Tibial nerve (tissue), 4 donors: ENCODE results near the gene PRIM1. TPM values are rescaled to one million over a fixed set of nuclear protein-coding genes. Genes with fewer than 3 reads are reported as not detected.

Source experiments
- DNase-seq, 2 donors: peaks; one replicate each; pipeline ENCODE4 v3.0.0-alpha.2; 2019; ENCODE audit warnings: low spot score in 2 of 2
- H3K27ac ChIP-seq, 4 donors: fragments of 200-600 bp; sonication (generic) in 3 of 4; one replicate each; pipeline ENCODE4 v1.5.1; 2017 to 2019; ENCODE audit warnings: mild to moderate bottlenecking in 1 of 4
- H3K27me3 ChIP-seq, 2 donors: fragments of 200-600 bp; sonication (generic) in 1 of 2; one replicate each; pipeline versions ENCODE4 v1.5.1 to v1.6.0; 2017 to 2019
- H3K36me3 ChIP-seq, 3 donors: fragments of 200-600 bp; sonication (generic); one replicate each; pipeline ENCODE4 v1.5.1; 2018 to 2019
- H3K4me1 ChIP-seq, 4 donors: fragments of 200-600 bp; sonication (generic) in 3 of 4; one replicate each; pipeline ENCODE4 v1.5.1; 2017 to 2019
- H3K4me3 ChIP-seq, 4 donors: fragments of 200-600 bp; sonication (generic) in 3 of 4; one replicate each; pipeline ENCODE4 v1.5.1; 2017 to 2019; ENCODE audit warnings: mild to moderate bottlenecking in 1 of 4, moderate library complexity in 1 of 4
- H3K9me3 ChIP-seq, 4 donors: fragments of 200-600 bp; sonication (generic) in 3 of 4; one replicate each; pipeline ENCODE4 v1.5.1; 2017 to 2019
- EP300 ChIP-seq, 2 donors: sonication (generic); formaldehyde crosslinking; IDR thresholded peaks; one replicate each; pipeline ENCODE4 v1.6.1; 2017; ENCODE audit warnings: antibody characterized with exemption in 2 of 2, mild to moderate bottlenecking in 1 of 2
- POLR2A ChIP-seq, 2 donors: fragments of 450-650 bp; IDR thresholded peaks; one replicate each; pipeline ENCODE4 v1.6.1; 2017; ENCODE audit warnings: antibody characterized with exemption in 2 of 2, mild to moderate bottlenecking in 2 of 2, moderate library complexity in 2 of 2
- WGBS, 2 donors: methylation state at CpG; one replicate each; pipeline ENCODE4 v1.1.5; 2018; 5-methylcytosine and 5-hydroxymethylcytosine counted together
- total RNA-seq, 4 donors: library from RNA; depleted of rRNA; stranded (reverse); fragments of >200 nt; gene quantifications; one replicate each; pipeline ENCODE4 v1.1.0, GENCODE V29; 2016
- TF ChIP-seq, protein P1 (sequence below), 5 experiments: fragments of 200-600 bp in 3 of 5; fragments of 450-650 bp in 2 of 5; sonication (generic) in 3 of 5; IDR thresholded peaks; one replicate each; pipeline ENCODE4 v1.5.1; 2016 to 2019; ENCODE audit warnings: antibody characterized with exemption in 5 of 5, mild to moderate bottlenecking in 3 of 5, moderate library complexity in 2 of 5

Gene PRIM1
- total RNA-seq, 4 donors from 2014 or later: 2.4 to 10.1 (median 6.1) TPM

DNA sequence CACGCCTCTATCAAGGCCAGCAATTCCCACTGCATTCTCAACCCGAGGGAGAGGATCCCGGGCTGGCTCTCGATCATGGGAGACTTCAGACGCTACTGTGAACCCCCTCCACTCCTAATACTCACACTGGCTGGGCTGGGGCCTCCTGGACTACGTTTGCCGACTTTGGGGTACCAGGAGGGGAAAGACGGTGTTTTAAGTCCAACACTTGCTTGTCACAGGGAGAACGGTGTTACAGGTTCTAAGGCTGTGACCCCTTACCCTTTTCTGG lies 27.5 kb downstream of the PRIM1 start:
- no peaks in the 10 kb centered on the region for H3K27me3 ChIP-seq
- TF ChIP-seq, protein P1, sequence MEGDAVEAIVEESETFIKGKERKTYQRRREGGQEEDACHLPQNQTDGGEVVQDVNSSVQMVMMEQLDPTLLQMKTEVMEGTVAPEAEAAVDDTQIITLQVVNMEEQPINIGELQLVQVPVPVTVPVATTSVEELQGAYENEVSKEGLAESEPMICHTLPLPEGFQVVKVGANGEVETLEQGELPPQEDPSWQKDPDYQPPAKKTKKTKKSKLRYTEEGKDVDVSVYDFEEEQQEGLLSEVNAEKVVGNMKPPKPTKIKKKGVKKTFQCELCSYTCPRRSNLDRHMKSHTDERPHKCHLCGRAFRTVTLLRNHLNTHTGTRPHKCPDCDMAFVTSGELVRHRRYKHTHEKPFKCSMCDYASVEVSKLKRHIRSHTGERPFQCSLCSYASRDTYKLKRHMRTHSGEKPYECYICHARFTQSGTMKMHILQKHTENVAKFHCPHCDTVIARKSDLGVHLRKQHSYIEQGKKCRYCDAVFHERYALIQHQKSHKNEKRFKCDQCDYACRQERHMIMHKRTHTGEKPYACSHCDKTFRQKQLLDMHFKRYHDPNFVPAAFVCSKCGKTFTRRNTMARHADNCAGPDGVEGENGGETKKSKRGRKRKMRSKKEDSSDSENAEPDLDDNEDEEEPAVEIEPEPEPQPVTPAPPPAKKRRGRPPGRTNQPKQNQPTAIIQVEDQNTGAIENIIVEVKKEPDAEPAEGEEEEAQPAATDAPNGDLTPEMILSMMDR (IDR thresholded peaks at IDR 0.05): no peak
- TF ChIP-seq POLR2A (IDR thresholded peaks at IDR 0.05): no peak
- TF ChIP-seq EP300 (IDR thresholded peaks at IDR 0.05): no peak
- DNase-seq: peak in 1 of 2 donors; percentile 21
- H3K27ac ChIP-seq: peak overlapping the region; percentile 80 to 97 (median 92)
- H3K4me3 ChIP-seq: peak overlapping the region; percentile 65 to 95 (median 76)
- peaks cover 0 to 27% (median 0%) of the 10 kb centered on the region in 3 donors for H3K36me3 ChIP-seq
- no peaks in the 10 kb centered on the region for H3K9me3 ChIP-seq
- WGBS, 2 donors: 0 to 1% methylated on average over 9 of the region's 9 CpGs
- H3K4me1 ChIP-seq: peaks cover 0 to 49% (median 44%) of the 10 kb centered on the region in 4 donors

DNA sequence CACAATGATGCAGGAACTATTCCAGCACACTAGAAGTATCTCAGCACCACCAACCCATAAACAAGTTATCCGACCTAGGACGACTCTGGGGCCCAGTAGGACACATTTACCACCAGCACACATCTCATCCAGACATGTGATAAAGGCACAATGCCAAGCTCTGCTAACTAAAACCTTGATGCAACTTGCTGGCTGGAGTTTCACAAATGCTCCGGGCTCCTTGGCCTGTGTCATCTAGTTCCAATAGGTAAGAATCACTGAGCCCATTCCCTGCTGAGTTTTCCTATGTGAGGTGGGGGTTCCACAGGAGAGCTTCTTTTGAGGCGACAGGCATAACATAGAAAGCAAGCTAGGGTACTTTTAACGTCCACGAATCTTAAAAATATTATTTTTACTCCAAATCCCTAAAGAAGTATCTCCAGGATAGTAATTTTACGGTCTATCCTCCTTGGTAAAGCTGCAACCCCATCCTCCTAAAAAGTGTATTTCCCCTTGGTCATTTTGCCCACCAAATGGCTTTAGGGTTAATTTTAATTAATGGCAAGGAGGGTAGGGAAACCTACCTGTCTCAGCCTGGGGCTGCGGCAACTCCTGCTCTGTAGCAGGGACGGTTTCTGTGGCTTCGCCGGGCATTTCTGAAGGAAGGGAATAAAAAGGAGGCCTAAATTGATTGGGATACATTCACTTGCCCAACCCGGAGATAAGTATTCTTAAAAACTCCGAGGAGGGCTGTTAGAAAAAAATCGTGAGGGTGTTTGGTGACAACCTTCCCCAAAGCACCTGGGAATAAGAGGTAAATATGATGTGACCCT lies 28.0 kb downstream of the PRIM1 start:
- Histone ChIP-seq H3K9me3 (no peaks in the 10 kb centered on the region), H3K4me1 (peaks cover 0 to 54% (median 49%) of the 10 kb centered on the region in 4 donors), H3K4me3 (peak overlapping the region; percentile 65 to 95 (median 76)), H3K27ac (peak overlapping the region; percentile 80 to 97 (median 92)), H3K27me3 (no peaks in the 10 kb centered on the region), H3K36me3 (peaks cover 0 to 29% (median 0%) of the 10 kb centered on the region in 3 donors)
- peak; percentile 44 to 85 for DNase-seq
- WGBS, 2 donors: 1% methylated on average over 14 of the region's 14 CpGs
- TF ChIP-seq, protein P1 (IDR thresholded peaks at IDR 0.05): no peak
- TF ChIP-seq POLR2A (IDR thresholded peaks at IDR 0.05) (peak in 1 of 2 donors; percentile 11), EP300 (IDR thresholded peaks at IDR 0.05) (peak in 1 of 2 donors; percentile 74)

DNA sequence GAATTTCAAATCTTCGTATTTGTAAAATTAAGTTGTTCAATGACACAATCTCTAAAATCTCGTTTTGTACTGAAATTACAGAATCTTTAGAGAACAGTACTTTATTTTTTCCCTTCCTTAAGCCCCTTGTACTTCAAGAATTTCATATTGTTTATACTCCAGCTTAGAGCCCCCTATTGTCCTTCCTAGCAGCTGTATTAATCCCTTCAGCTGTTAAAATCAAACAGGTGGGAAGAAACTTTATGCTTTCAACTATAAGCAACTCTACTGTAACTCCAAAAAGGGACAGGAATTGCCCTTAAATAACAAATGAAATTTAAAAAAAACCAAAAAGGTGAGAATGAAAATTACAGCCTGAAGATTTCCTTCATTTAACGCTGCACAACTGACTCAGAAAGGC lies 28.8 kb downstream of the PRIM1 start:
- WGBS, 2 donors: 34 to 38% methylated on average over 3 of the region's 3 CpGs
- TF ChIP-seq POLR2A (IDR thresholded peaks at IDR 0.05) (no peak), EP300 (IDR thresholded peaks at IDR 0.05) (no peak)
- TF ChIP-seq, protein P1 (IDR thresholded peaks at IDR 0.05): no peak
- Histone ChIP-seq H3K4me3 (peak overlapping the region; percentile 65 to 95 (median 76)), H3K9me3 (no peaks in the 10 kb centered on the region), H3K36me3 (peaks cover 0 to 37% (median 0%) of the 10 kb centered on the region in 3 donors), H3K27ac (peak overlapping the region; percentile 80 to 97 (median 92)), H3K27me3 (no peaks in the 10 kb centered on the region), H3K4me1 (peaks cover 0 to 62% (median 56%) of the 10 kb centered on the region in 4 donors)
- DNase-seq: no peak

DNA sequence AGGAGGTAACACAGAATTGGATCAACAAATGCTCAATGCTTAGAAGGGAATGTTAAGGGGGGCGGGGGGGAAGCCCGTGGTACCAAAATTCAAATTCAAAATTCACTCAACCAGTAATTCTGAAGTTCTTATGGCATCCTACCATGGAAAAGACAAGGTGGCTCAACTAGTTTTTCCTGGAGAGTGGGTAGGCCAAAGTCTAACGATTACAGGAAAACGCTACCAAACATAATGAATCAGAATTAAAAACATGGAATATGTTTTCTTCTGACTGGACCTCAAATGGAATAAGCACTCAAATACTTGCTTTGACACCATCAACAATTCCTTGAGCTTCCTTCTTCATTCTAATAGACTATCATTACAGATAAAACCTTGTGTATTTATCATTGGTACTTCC lies 29.3 kb downstream of the PRIM1 start:
- Histone ChIP-seq H3K27me3 (no peaks in the 10 kb centered on the region), H3K4me1 (peaks cover 0 to 67% (median 60%) of the 10 kb centered on the region in 4 donors), H3K36me3 (peaks cover 0 to 38% (median 0%) of the 10 kb centered on the region in 3 donors), H3K27ac (peak overlapping the region in 3 of 4 donors; percentile 75 to 97 (median 88)), H3K4me3 (peak overlapping the region in 2 of 4 donors; percentile 85 to 95), H3K9me3 (no peaks in the 10 kb centered on the region)
- no peak for DNase-seq
- 58 to 59% methylated on average over 4 of the region's 4 CpGs for WGBS, 2 donors
- TF ChIP-seq, protein P1 (IDR thresholded peaks at IDR 0.05): no peak
- TF ChIP-seq EP300 (IDR thresholded peaks at IDR 0.05): no peak
- no peak for TF ChIP-seq POLR2A (IDR thresholded peaks at IDR 0.05)

DNA sequence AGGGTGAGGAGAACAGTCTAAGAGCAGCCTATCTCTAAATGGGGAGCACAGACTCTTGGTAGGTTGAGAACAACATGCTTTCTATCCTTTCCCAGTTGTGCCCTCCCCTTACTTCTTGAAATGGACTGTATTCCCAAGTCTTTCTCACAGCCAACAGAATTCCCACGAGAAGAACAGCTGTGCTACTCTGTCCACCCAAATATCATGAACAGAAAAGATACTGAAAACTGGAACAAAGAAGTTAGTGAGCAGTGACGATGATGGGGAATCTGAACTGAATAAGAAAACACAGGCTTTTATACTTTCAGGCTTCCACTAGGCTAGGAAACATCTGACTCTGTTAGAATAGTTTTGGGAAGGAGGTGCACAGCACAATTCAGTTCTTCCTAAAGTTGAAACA lies 30.4 kb downstream of the PRIM1 start:
- Histone ChIP-seq H3K27me3 (no peaks in the 10 kb centered on the region), H3K36me3 (peaks cover 0 to 41% (median 0%) of the 10 kb centered on the region in 3 donors), H3K4me1 (peaks cover 0 to 78% (median 71%) of the 10 kb centered on the region in 4 donors), H3K4me3 (no peak overlapping the region), H3K27ac (peak overlapping the region in 2 of 4 donors; percentile 75 to 97), H3K9me3 (no peaks in the 10 kb centered on the region)
- WGBS, 2 donors: 17 to 26% methylated on average over 2 of the region's 2 CpGs
- DNase-seq: no peak
- TF ChIP-seq EP300 (IDR thresholded peaks at IDR 0.05) (no peak), POLR2A (IDR thresholded peaks at IDR 0.05) (no peak)
- TF ChIP-seq, protein P1 (IDR thresholded peaks at IDR 0.05): no peak
